K562 (cell line): ENCODE data around the gene EBNA1BP2. TPM values are rescaled to one million over a fixed set of nuclear protein-coding genes. Genes with fewer than 3 reads are reported as not detected.

ENCODE experiments used
- BCLAF1 ChIP-seq, 2 experiments: fragments of 450-650 bp in 1 of 2; IDR thresholded peaks; 2 replicates each; pipeline ENCODE4 v1.6.1; 2011 to 2017; ENCODE audit warnings: low read depth in 2 of 2, antibody characterized with exemption in 1 of 2, borderline replicate concordance in 1 of 2, low read length in 1 of 2, mild to moderate bottlenecking in 1 of 2, mixed read lengths in 1 of 2; ENCODE audit not compliant: control insufficient read depth in 1 of 2
- CTBP1 ChIP-seq: fragments of 450-650 bp; IDR thresholded peaks from 2 replicates; pipeline ENCODE4 v1.6.1; 2016; ENCODE audit warnings: borderline replicate concordance
- ELF4 ChIP-seq: fragments of 450-650 bp; formaldehyde crosslinking; IDR thresholded peaks from 2 replicates; pipeline ENCODE4 v1.4.0; 2022; ENCODE audit warnings: missing genetic modification characterization
- ELK3 ChIP-seq: fragments of 450-650 bp; formaldehyde crosslinking; IDR thresholded peaks from 2 replicates; pipeline ENCODE4 v1.4.0; 2020; ENCODE audit warnings: mild to moderate bottlenecking
- GATAD2B ChIP-seq: fragments of 450-650 bp; IDR thresholded peaks from 2 replicates; pipeline ENCODE4 v1.6.1; 2017; ENCODE audit warnings: mild to moderate bottlenecking, borderline replicate concordance
- IRF1 ChIP-seq: sonication (generic); formaldehyde crosslinking; IDR thresholded peaks from 2 replicates; pipeline ENCODE4 v1.8.0; 2022; ENCODE audit warnings: missing genetic modification reagents, mild to moderate bottlenecking, borderline replicate concordance
- KLF10 ChIP-seq: fragments of 250-450 bp; sonication (Bioruptor Pico); IDR thresholded peaks from 2 replicates; pipeline ENCODE4 v1.6.1; 2021; ENCODE audit warnings: matching md5 sums
- MAFK ChIP-seq: IDR thresholded peaks from 2 replicates; pipeline ENCODE4 v1.6.1; 2011; ENCODE audit warnings: low read length, improper control_type of control experiment
- MCM2 ChIP-seq: fragments of 450-650 bp; IDR thresholded peaks from 2 replicates; pipeline ENCODE4 v1.6.1; 2017; ENCODE audit warnings: low read depth, mild to moderate bottlenecking
- MNT ChIP-seq, 2 experiments: fragments of 450-650 bp; conservative IDR thresholded peaks; 2 replicates each; pipeline ENCODE4 v1.6.1; 2017; ENCODE audit warnings: mild to moderate bottlenecking in 2 of 2, moderate library complexity in 2 of 2
- PRDM10 ChIP-seq: fragments of 450-650 bp; IDR thresholded peaks from 2 replicates; pipeline ENCODE4 v1.6.1; 2018; ENCODE audit not compliant: partially characterized antibody
- PTTG1 ChIP-seq: fragments of 450-650 bp; IDR thresholded peaks from 2 replicates; pipeline ENCODE4 v1.6.1; 2016; ENCODE audit warnings: low read depth, mild to moderate bottlenecking, missing genetic modification characterization, missing compliant biosample characterization
- SETDB1 ChIP-seq: IDR thresholded peaks from one replicate; pipeline ENCODE4 v1.6.1; 2012; ENCODE audit warnings: low read length, control low read depth, inconsistent platforms
- ZNF184 ChIP-seq: sonication (generic); formaldehyde crosslinking; IDR thresholded peaks from 2 replicates; pipeline ENCODE4 v1.5.0; 2020; ENCODE audit warnings: missing genetic modification reagents
- ZNF324 ChIP-seq: fragments of 250-450 bp; sonication (Bioruptor Pico); IDR thresholded peaks from 2 replicates; pipeline ENCODE4 v1.4.0; 2020; ENCODE audit warnings: mild to moderate bottlenecking
- polyA plus RNA-seq, 8 experiments: library from polyadenylated mRNA; depleted of rRNA in 4 of 8; stranded (reverse) in 5 of 8; unstranded in 3 of 8; fragments of >200 nt; fragmentation: Nextera tagmentation in 2 of 8; fragmentation: Illumina TruSeq in 1 of 8; extraction: Ambion mirVana in 2 of 8; extraction: Trizol in 1 of 8; gene quantifications; 2 replicates each; pipeline versions ENCODE4 v1.2.1 to v1.2.3, GENCODE V29; 2011 to 2014; ENCODE audit warnings: inconsistent platforms in 1 of 8, missing spikeins in 1 of 8
- total RNA-seq, 7 experiments: library from RNA; depleted of rRNA in 6 of 7; stranded (reverse); fragments of >200 nt in 6 of 7; fragmentation: Illumina TruSeq in 2 of 7; extraction: Trizol in 2 of 7; gene quantifications; 2 replicates each; pipeline versions ENCODE4 v1.2.1 to v1.2.3, GENCODE V29; 2011 to 2021; ENCODE audit warnings: low replicate concordance in 1 of 7

Gene EBNA1BP2
- total and polyA plus RNA-seq, 9 of the 15 experiments (the other 6 are each of a cell fraction or from before 2014, with no cell fraction given): 95.2 to 349 (median 249) TPM

- TF ChIP-seq CTBP1 (peak; percentile 52; the same call in 1 of the 2 replicates), PTTG1 (tag) (no peak), ZNF184 (no peak), KLF10 (no peak), PRDM10 (peak; percentile 100), ZNF324 (CRISPR knock-in tag) (no peak), IRF1 (CRISPR knock-in tag) (no peak), MNT (conservative IDR thresholded peaks at IDR 0.05) (no peak; a peak in 1 of 4 replicates), MCM2 (no peak), ELF4 (CRISPR knock-in tag) (no peak), MAFK (0 out of 2 replicates have a peak, but pooled peaks have one; percentile 1), SETDB1 (no peak), GATAD2B (no peak), BCLAF1 (IDR thresholded peaks at IDR 0.05; ENCODE audit: borderline replicate concordance in 1 of 2, control insufficient read depth in 1 of 2, low read depth in 2 of 2, low read length in 1 of 2) (peak in 1 of 2 experiments; percentile 94; a peak in 2 of 4 replicates), ELK3 (no peak)
Observed at GRCh38 chr1:43143441-43143888, 28.6 kb downstream of the EBNA1BP2 start (continued).
